ENCODE data around the gene CCDC178.

CCDC178 gene

GRCh38 chr18:33470216-33470615, 29.7 kb upstream of the CCDC178 start:
- Histone ChIP-seq H3K27me3 (ENCODE audit: control insufficient read depth, low read length) (no peaks in the 10 kb centered on the region), H3F3A (ENCODE audit: control insufficient read depth, insufficient read depth) (no peaks in the 10 kb centered on the region), H4K20me1 (ENCODE audit: control insufficient read depth, insufficient read depth, low read depth, low read length) (no peaks in the 10 kb centered on the region), H3K4me3 (ENCODE audit: low read length) (no peak overlapping the region), H3K9me2 (replicated peaks; ENCODE audit: control insufficient read depth, low read length) (no peaks in the 10 kb centered on the region), H3K4me2 (ENCODE audit: low read length) (no peak overlapping the region), H3K9me3 (ENCODE audit: control insufficient read depth, insufficient read depth, low read length) (no peaks in the 10 kb centered on the region), H3K79me2 (ENCODE audit: control insufficient read depth, low read length) (no peaks in the 10 kb centered on the region), H3K36me3 (ENCODE audit: control insufficient read depth, low read length) (no peaks in the 10 kb centered on the region), H3K27ac (ENCODE audit: low read depth, low read length) (no peak overlapping the region), H3K4me1 (ENCODE audit: control insufficient read depth, low read length) (no peaks in the 10 kb centered on the region)
- TF ChIP-seq EZH2phosphoT487 (IDR thresholded peaks at IDR 0.05; ENCODE audit: borderline replicate concordance, low read length), result no peak
- no peak for TF ChIP-seq CTCF (IDR thresholded peaks at IDR 0.05; ENCODE audit: low read depth, low read length, poor library complexity, severe bottlenecking)

GRCh38 chr18:33469699-33470098, 29.2 kb upstream of the CCDC178 start:
- no peak overlapping the region for H3K4me2 ChIP-seq (ENCODE audit: low read length)
- H3K4me3 ChIP-seq (ENCODE audit: low read length), result no peak overlapping the region
- no peaks in the 10 kb centered on the region for H3K27me3 ChIP-seq (ENCODE audit: control insufficient read depth, low read length)
- H3K36me3 ChIP-seq (ENCODE audit: control insufficient read depth, low read length), result no peaks in the 10 kb centered on the region
- H3K4me1 ChIP-seq (ENCODE audit: control insufficient read depth, low read length), result no peaks in the 10 kb centered on the region
- no peaks in the 10 kb centered on the region for H3F3A ChIP-seq (ENCODE audit: control insufficient read depth, insufficient read depth)
- no peaks in the 10 kb centered on the region for H3K79me2 ChIP-seq (ENCODE audit: control insufficient read depth, low read length)
- TF ChIP-seq CTCF (IDR thresholded peaks at IDR 0.05; ENCODE audit: low read depth, low read length, poor library complexity, severe bottlenecking), result no peak
- TF ChIP-seq EZH2phosphoT487 (IDR thresholded peaks at IDR 0.05; ENCODE audit: borderline replicate concordance, low read length), result no peak
- no peaks in the 10 kb centered on the region for H4K20me1 ChIP-seq (ENCODE audit: control insufficient read depth, insufficient read depth, low read depth, low read length)
- H3K9me3 ChIP-seq (ENCODE audit: control insufficient read depth, insufficient read depth, low read length), result no peaks in the 10 kb centered on the region
- H3K9me2 ChIP-seq (replicated peaks; ENCODE audit: control insufficient read depth, low read length), result no peaks in the 10 kb centered on the region
- H3K27ac ChIP-seq (ENCODE audit: low read depth, low read length), result no peak overlapping the region

GRCh38 chr18:33467531-33467930, 27.0 kb upstream of the CCDC178 start:
- no peaks in the 10 kb centered on the region for H3K9me3 ChIP-seq (ENCODE audit: control insufficient read depth, insufficient read depth, low read length)
- no peaks in the 10 kb centered on the region for H3F3A ChIP-seq (ENCODE audit: control insufficient read depth, insufficient read depth)
- H3K4me1 ChIP-seq (ENCODE audit: control insufficient read depth, low read length), result no peaks in the 10 kb centered on the region
- H3K9me2 ChIP-seq (replicated peaks; ENCODE audit: control insufficient read depth, low read length), result no peaks in the 10 kb centered on the region
- no peaks in the 10 kb centered on the region for H3K27me3 ChIP-seq (ENCODE audit: control insufficient read depth, low read length)
- no peaks in the 10 kb centered on the region for H3K36me3 ChIP-seq (ENCODE audit: control insufficient read depth, low read length)
- H4K20me1 ChIP-seq (ENCODE audit: control insufficient read depth, insufficient read depth, low read depth, low read length), result no peaks in the 10 kb centered on the region
- no peak overlapping the region for H3K27ac ChIP-seq (ENCODE audit: low read depth, low read length)
- H3K4me3 ChIP-seq (ENCODE audit: low read length), result no peak overlapping the region
- TF ChIP-seq CTCF (IDR thresholded peaks at IDR 0.05; ENCODE audit: low read depth, low read length, poor library complexity, severe bottlenecking) (no peak), EZH2phosphoT487 (IDR thresholded peaks at IDR 0.05; ENCODE audit: borderline replicate concordance, low read length) (no peak)
- H3K4me2 ChIP-seq (ENCODE audit: low read length), result no peak overlapping the region
- no peaks in the 10 kb centered on the region for H3K79me2 ChIP-seq (ENCODE audit: control insufficient read depth, low read length)

GRCh38 chr18:33466822-33467221, 26.3 kb upstream of the CCDC178 start:
- Histone ChIP-seq H3K9me2 (replicated peaks; ENCODE audit: control insufficient read depth, low read length) (no peaks in the 10 kb centered on the region), H3K9me3 (ENCODE audit: control insufficient read depth, insufficient read depth, low read length) (no peaks in the 10 kb centered on the region), H3K4me2 (ENCODE audit: low read length) (no peak overlapping the region), H3K27ac (ENCODE audit: low read depth, low read length) (no peak overlapping the region), H3K36me3 (ENCODE audit: control insufficient read depth, low read length) (no peaks in the 10 kb centered on the region), H3K4me3 (ENCODE audit: low read length) (no peak overlapping the region), H3K27me3 (ENCODE audit: control insufficient read depth, low read length) (no peaks in the 10 kb centered on the region), H3K4me1 (ENCODE audit: control insufficient read depth, low read length) (no peaks in the 10 kb centered on the region), H4K20me1 (ENCODE audit: control insufficient read depth, insufficient read depth, low read depth, low read length) (no peaks in the 10 kb centered on the region), H3K79me2 (ENCODE audit: control insufficient read depth, low read length) (no peaks in the 10 kb centered on the region), H3F3A (ENCODE audit: control insufficient read depth, insufficient read depth) (no peaks in the 10 kb centered on the region)
- TF ChIP-seq CTCF (IDR thresholded peaks at IDR 0.05; ENCODE audit: low read depth, low read length, poor library complexity, severe bottlenecking) (no peak), EZH2phosphoT487 (IDR thresholded peaks at IDR 0.05; ENCODE audit: borderline replicate concordance, low read length) (no peak)
